GM12878 (cell line): ENCODE data around the gene FBXW8. TPM values are rescaled to one million over a fixed set of nuclear protein-coding genes. Genes with fewer than 3 reads are reported as not detected.

Experiments
- ATAC-seq: fragments of 200-7000 bp; cut with Tn5 transposase; 3 replicates; pipeline ENCODE4 v1.9.1; 2020; ENCODE audit warnings: mild to moderate bottlenecking, moderate library complexity
- BruUV-seq: library from RNA; stranded (reverse); fragments of 400-500 nt; replicated peaks from 2 replicates; lab custom pipeline; 2021; lab: Mats Ljungman, UMichigan
- CTCF ChIA-PET: fragments of 300-600 bp; sonication (Branson Sonifier 250); formaldehyde crosslinking; extraction: SDS; loops from one replicate; lab custom pipeline; 2021; ENCODE audit warnings: inconsistent platforms; lab: Yijun Ruan, JAX
- POLR2A ChIA-PET: fragments of 350-600 bp; formaldehyde crosslinking; extraction: SDS; loops from one replicate; lab custom pipeline; 2021; ENCODE audit warnings: inconsistent platforms; lab: Charles Lee
- RAD21 ChIA-PET: fragments of 300-600 bp; sonication (Branson Sonifier 250); formaldehyde crosslinking; loops from one replicate; lab custom pipeline; 2023; ENCODE audit warnings: antibody characterized with exemption; ENCODE audit not compliant: unreplicated experiment; lab: Charles Lee
- SMC1A ChIA-PET: fragments of 300-600 bp; sonication (Branson Sonifier 250); formaldehyde crosslinking; loops from one replicate; lab custom pipeline; 2023; ENCODE audit not compliant: unreplicated experiment, uncharacterized antibody; lab: Charles Lee
- DNase-seq: peaks from one replicate; pipeline ENCODE4 v3.0.0-alpha.2; 2011; ENCODE audit warnings: low read depth, low spot score
- FAIRE-seq: peaks from 3 replicates; lab custom pipeline; 2011; peaks lifted over from hg19 to GRCh38; lab: Jason Lieb, UNC
- H2AFZ ChIP-seq: 2 replicates; pipeline ENCODE4 v1.6.0; 2011; ENCODE audit warnings: low read depth, low read length, control low read depth; ENCODE audit not compliant: control insufficient read depth
- H3K27ac ChIP-seq: 2 replicates; pipeline ENCODE4 v1.5.1; 2011; ENCODE audit warnings: control low read depth; ENCODE audit not compliant: control insufficient read depth, insufficient read depth
- H3K27me3 ChIP-seq, 2 experiments: replicated peaks in 1 of 2; 2 replicates each; pipeline versions ENCODE4 v1.6.0 to v1.6.1; 2011; ENCODE audit warnings: low read length in 1 of 2; ENCODE audit not compliant: control insufficient read depth in 2 of 2, insufficient read depth in 2 of 2
- H3K36me3 ChIP-seq, 2 experiments: 2 replicates each; pipeline ENCODE4 v1.5.1; 2011; ENCODE audit warnings: low read length in 1 of 2; ENCODE audit not compliant: control insufficient read depth in 2 of 2, insufficient read depth in 2 of 2
- H3K4me1 ChIP-seq: 2 replicates; pipeline ENCODE4 v1.6.1; 2011; ENCODE audit warnings: mild to moderate bottlenecking, low read length, moderate library complexity, mixed read lengths; ENCODE audit not compliant: control insufficient read depth, insufficient read depth
- H3K4me2 ChIP-seq: 2 replicates; pipeline ENCODE4 v1.6.0; 2011; ENCODE audit warnings: control low read depth; ENCODE audit not compliant: control insufficient read depth, insufficient read depth
- H3K4me3 ChIP-seq: fragments of 200-600 bp; sonication (generic); 2 replicates; pipeline ENCODE4 v1.5.1; 2016
- H3K79me2 ChIP-seq: 2 replicates; pipeline ENCODE4 v1.6.0; 2011; ENCODE audit warnings: low read length; ENCODE audit not compliant: control insufficient read depth, insufficient read depth
- H3K9ac ChIP-seq: 2 replicates; pipeline ENCODE4 v1.8.0; 2011; ENCODE audit warnings: low read length, control low read depth, mixed read lengths; ENCODE audit not compliant: control insufficient read depth, insufficient read depth
- H3K9me3 ChIP-seq: replicated peaks from 3 replicates; pipeline ENCODE4 v1.5.1; 2011; ENCODE audit warnings: mild to moderate bottlenecking, low read length; ENCODE audit not compliant: control insufficient read depth, insufficient read depth
- H4K20me1 ChIP-seq: 2 replicates; pipeline ENCODE4 v1.6.0; 2011; ENCODE audit not compliant: control insufficient read depth, insufficient read depth
- JUND ChIP-seq: IDR thresholded peaks from 2 replicates; pipeline ENCODE4 v1.6.1; 2012; ENCODE audit warnings: low read depth, mild to moderate bottlenecking, low read length, improper control_type of control experiment, moderate library complexity
- RAD21 ChIP-seq: IDR thresholded peaks from 2 replicates; pipeline ENCODE4 v1.6.1; 2011; ENCODE audit warnings: mild to moderate bottlenecking, low read depth, low read length, moderate library complexity; ENCODE audit not compliant: insufficient read depth
- RAD51 ChIP-seq: fragments of 450-650 bp; IDR thresholded peaks from 2 replicates; pipeline ENCODE4 v1.6.1; 2016; ENCODE audit warnings: moderate library complexity, mild to moderate bottlenecking, inconsistent platforms
- RFX5 ChIP-seq: IDR thresholded peaks from 2 replicates; pipeline ENCODE4 v1.6.1; 2011; ENCODE audit warnings: low read depth, low read length, improper control_type of control experiment
- SMAD5 ChIP-seq: IDR thresholded peaks from 2 replicates; pipeline ENCODE4 v1.6.1; 2016; ENCODE audit warnings: antibody characterized with exemption, low read depth
- SP1 ChIP-seq: IDR thresholded peaks from one replicate; pipeline ENCODE4 v1.6.1; 2011; ENCODE audit warnings: low read depth, low read length
- TARDBP ChIP-seq: IDR thresholded peaks from 2 replicates; pipeline ENCODE4 v1.6.1; 2016; ENCODE audit warnings: borderline replicate concordance
- ZBED1 ChIP-seq: IDR thresholded peaks from 2 replicates; pipeline ENCODE4 v1.6.1; 2016; ENCODE audit warnings: borderline replicate concordance
- WGBS: methylation state at CpG from one replicate; pipeline ENCODE4 v1.1.6; 2016; ENCODE audit warnings: low lambda C conversion rate; ENCODE audit not compliant: insufficient replicate concordance, insufficient coverage; ENCODE audit errors: missing lambda C conversion rate; 5-methylcytosine and 5-hydroxymethylcytosine counted together
- in situ Hi-C: fragments of 300-500 bp; cut with MboI; formaldehyde crosslinking; loops from 9 replicates; pipeline ENCODE4 v1.14.3; 2018; ENCODE audit warnings: mixed read lengths
- intact Hi-C: fragments of 100-400 bp; cut with micrococcal nuclease; formaldehyde crosslinking; loops from one replicate; pipeline ENCODE4 v1.14.2; 2022; ENCODE audit not compliant: unreplicated experiment
- polyA plus RNA-seq, 11 experiments: library from polyadenylated mRNA; depleted of rRNA in 4 of 11; unstranded in 6 of 11; stranded (reverse) in 5 of 11; fragments of >200 nt; fragmentation: Nextera tagmentation in 4 of 11; fragmentation: Illumina TruSeq in 1 of 11; extraction: Ambion mirVana in 4 of 11; extraction: Trizol in 1 of 11; gene quantifications; 1 replicate in 1 of 11; 2 replicates in 10 of 11; pipeline versions ENCODE4 v1.2.1 to v1.2.3, GENCODE V29; 2011 to 2016; ENCODE audit warnings: inconsistent platforms in 2 of 11, missing spikeins in 2 of 11, low read depth in 1 of 11
- total RNA-seq, 4 experiments: library from RNA; depleted of rRNA in 3 of 4; stranded (reverse); fragments of >200 nt in 3 of 4; fragmentation: Illumina TruSeq in 1 of 4; extraction: Trizol in 1 of 4; gene quantifications; 2 replicates each; pipeline versions ENCODE4 v1.2.1 to v1.2.3, GENCODE V29; 2013 to 2021
- TF ChIP-seq, protein P1 (sequence below): IDR thresholded peaks from 2 replicates; pipeline ENCODE4 v1.6.1; 2011; ENCODE audit warnings: low read depth, mild to moderate bottlenecking, low read length, moderate library complexity, borderline replicate concordance; ENCODE audit errors: extremely low read depth
- TF ChIP-seq, protein P2 (sequence below): fragments of 450-650 bp; IDR thresholded peaks from 2 replicates; pipeline ENCODE4 v1.6.1; 2018; ENCODE audit warnings: mild to moderate bottlenecking, low read depth, moderate library complexity; ENCODE audit not compliant: partially characterized antibody
- TF ChIP-seq, protein P3 (sequence below): IDR thresholded peaks from 2 replicates; pipeline ENCODE4 v1.6.1; 2011; ENCODE audit warnings: borderline replicate concordance, low read depth, mild to moderate bottlenecking, moderate library complexity, mixed read lengths, low read length; ENCODE audit not compliant: insufficient read depth; ENCODE audit errors: extremely low read length

Gene FBXW8
- total and polyA plus RNA-seq, 10 of the 15 experiments (the other 5 are each of a cell fraction or from before 2014, with no cell fraction given), result 0.49 to 7.5 (median 4.4) TPM

DNA sequence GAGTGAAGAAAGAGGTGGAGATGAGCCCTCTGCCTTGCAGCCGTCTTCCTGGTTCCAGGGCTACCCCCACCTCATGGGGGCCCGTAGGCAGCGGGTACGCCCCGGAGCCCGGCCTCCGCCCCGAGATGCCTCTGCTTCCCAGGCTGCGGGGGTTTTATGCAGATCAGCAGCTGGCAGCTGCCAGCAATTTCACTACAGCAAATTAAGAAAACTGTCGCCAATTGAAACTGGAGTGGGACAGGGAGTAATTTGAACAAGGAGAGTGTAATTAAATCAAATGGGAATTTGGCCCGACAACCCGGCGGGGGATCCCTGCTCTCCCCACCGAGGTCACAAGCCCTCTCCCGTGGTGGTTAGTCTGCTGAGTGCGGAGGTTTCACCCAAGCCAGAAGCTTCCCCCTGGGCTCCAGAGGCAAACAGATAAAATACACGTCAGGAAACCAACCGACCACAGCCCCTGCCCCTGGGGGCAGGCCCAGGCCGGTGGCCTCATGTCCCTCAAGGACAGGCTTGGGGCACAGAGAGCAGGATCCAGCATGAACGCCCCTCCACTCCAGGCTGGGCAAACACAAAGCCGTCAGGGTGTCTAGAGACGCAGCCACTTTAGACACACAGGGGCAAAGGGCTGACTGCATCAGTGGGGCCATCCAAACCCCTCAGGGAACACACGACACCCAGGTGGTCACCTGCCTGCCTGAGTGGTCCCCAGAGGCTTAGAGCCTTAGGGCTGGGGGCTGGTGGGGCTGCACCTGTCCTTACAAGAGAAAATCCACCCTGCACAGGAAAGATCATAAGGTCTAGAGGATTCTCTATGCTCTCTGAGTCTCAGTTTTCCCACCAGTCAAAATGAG is 134.6 kb downstream of the FBXW8 start:
- no peak for FAIRE-seq
- TF ChIP-seq RAD21 (no peak), SMAD5 (no peak)
- TF ChIP-seq, all 136 proteins: peak for 0
- DNase-seq (no peak), ATAC-seq (no peak)
- no peaks in the 10 kb centered on the region for H4K20me1 ChIP-seq
- intact Hi-C loops (no loop called here), in situ Hi-C loops (no loop called here)
- H3K27ac ChIP-seq, result no peak overlapping the region
- ChIA-PET CTCF (no interaction called here), SMC1A (no interaction called here), RAD21 (no interaction called here), POLR2A (no interaction called here)
- peaks cover 0 to 5% of the 10 kb centered on the region in 2 experiments; a peak in 2 of 4 replicates for H3K36me3 ChIP-seq
- no peak overlapping the region for H3K4me2 ChIP-seq
- H3K4me3 ChIP-seq, result no peak overlapping the region
- H3K4me1 ChIP-seq, result no peaks in the 10 kb centered on the region
- no peaks in the 10 kb centered on the region for H3K79me2 ChIP-seq
- no TSS peak for BruUV-seq
- H2AFZ ChIP-seq, result no peak overlapping the region
- no peaks in the 10 kb centered on the region for H3K27me3 ChIP-seq
- H3K9me3 ChIP-seq, result no peaks in the 10 kb centered on the region
- 65% methylated on average over 23 of the region's 23 CpGs for WGBS
- H3K9ac ChIP-seq, result no peak overlapping the region

DNA sequence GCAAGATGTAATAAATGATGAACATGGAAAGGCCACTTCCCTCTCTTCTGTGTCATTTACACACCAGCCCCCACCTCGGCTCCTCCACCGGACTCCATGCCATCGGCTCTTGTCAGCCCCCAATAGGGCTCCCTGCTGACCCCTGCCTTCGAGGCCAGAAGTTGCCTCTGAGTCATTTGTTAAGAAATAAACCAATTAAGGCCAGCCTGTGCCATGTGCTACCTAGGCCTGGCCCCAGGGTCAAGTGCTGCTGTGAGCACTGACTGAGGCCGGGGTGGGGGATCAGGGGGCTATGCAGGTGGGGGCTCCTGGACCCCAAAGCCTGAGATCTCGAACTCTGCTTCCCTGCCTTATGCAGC is 135.2 kb downstream of the FBXW8 start:
- no peaks in the 10 kb centered on the region for H4K20me1 ChIP-seq
- no peaks in the 10 kb centered on the region for H3K27me3 ChIP-seq
- in situ Hi-C loops, result no loop called here
- no peak for DNase-seq
- H3K9ac ChIP-seq, result no peak overlapping the region
- H3K27ac ChIP-seq, result no peak overlapping the region
- H2AFZ ChIP-seq, result no peak overlapping the region
- ChIA-PET POLR2A (no interaction called here), RAD21 (no interaction called here), CTCF (no interaction called here), SMC1A (no interaction called here)
- no peak; the same call in 2 of the 3 replicates for ATAC-seq
- intact Hi-C loops, result no loop called here
- BruUV-seq, result no TSS peak
- WGBS, result 42% methylated on average over 6 of the region's 6 CpGs
- no peak for FAIRE-seq
- H3K9me3 ChIP-seq, result no peaks in the 10 kb centered on the region
- no peaks in the 10 kb centered on the region for H3K79me2 ChIP-seq
- peaks cover 0 to 5% of the 10 kb centered on the region in 2 experiments; a peak in 2 of 4 replicates for H3K36me3 ChIP-seq
- no peak overlapping the region for H3K4me3 ChIP-seq
- no peaks in the 10 kb centered on the region for H3K4me1 ChIP-seq
- H3K4me2 ChIP-seq, result no peak overlapping the region
- TF ChIP-seq, protein P1, sequence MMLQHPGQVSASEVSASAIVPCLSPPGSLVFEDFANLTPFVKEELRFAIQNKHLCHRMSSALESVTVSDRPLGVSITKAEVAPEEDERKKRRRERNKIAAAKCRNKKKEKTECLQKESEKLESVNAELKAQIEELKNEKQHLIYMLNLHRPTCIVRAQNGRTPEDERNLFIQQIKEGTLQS, result no peak
- TF ChIP-seq RFX5 (no peak), RAD51 (no peak), JUND (no peak), SP1 (no peak), TARDBP (no peak), ZBED1 (no peak)
- TF ChIP-seq, protein P2, sequence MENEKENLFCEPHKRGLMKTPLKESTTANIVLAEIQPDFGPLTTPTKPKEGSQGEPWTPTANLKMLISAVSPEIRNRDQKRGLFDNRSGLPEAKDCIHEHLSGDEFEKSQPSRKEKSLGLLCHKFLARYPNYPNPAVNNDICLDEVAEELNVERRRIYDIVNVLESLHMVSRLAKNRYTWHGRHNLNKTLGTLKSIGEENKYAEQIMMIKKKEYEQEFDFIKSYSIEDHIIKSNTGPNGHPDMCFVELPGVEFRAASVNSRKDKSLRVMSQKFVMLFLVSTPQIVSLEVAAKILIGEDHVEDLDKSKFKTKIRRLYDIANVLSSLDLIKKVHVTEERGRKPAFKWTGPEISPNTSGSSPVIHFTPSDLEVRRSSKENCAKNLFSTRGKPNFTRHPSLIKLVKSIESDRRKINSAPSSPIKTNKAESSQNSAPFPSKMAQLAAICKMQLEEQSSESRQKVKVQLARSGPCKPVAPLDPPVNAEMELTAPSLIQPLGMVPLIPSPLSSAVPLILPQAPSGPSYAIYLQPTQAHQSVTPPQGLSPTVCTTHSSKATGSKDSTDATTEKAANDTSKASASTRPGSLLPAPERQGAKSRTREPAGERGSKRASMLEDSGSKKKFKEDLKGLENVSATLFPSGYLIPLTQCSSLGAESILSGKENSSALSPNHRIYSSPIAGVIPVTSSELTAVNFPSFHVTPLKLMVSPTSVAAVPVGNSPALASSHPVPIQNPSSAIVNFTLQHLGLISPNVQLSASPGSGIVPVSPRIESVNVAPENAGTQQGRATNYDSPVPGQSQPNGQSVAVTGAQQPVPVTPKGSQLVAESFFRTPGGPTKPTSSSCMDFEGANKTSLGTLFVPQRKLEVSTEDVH, result no peak
- TF ChIP-seq, protein P3, sequence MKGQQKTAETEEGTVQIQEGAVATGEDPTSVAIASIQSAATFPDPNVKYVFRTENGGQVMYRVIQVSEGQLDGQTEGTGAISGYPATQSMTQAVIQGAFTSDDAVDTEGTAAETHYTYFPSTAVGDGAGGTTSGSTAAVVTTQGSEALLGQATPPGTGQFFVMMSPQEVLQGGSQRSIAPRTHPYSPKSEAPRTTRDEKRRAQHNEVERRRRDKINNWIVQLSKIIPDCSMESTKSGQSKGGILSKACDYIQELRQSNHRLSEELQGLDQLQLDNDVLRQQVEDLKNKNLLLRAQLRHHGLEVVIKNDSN, result no peak
